ENCODE data around the gene MED28. TPM values are rescaled to one million over a fixed set of nuclear protein-coding genes. Genes with fewer than 3 reads are reported as not detected.
"Not testable (repeated sequence)": the region's sequence is repeated elsewhere in the genome, so short reads cannot be mapped to it uniquely, and the experiment has no call there.

The MED28 gene
- total RNA-seq, 4 donors from 2014 or later, result 11.8 to 22.8 (median 14.2) TPM

GRCh38 chr4:17654701-17655100 is 40.3 kb downstream of the MED28 start:
- 73% methylated on average over 8 of the region's 8 CpGs for WGBS
- no peak for DNase-seq (ENCODE audit: extremely low spot score)
- TF ChIP-seq POLR2A (IDR thresholded peaks at IDR 0.05; ENCODE audit: low read depth), result no peak
- no peak for TF ChIP-seq CTCF (IDR thresholded peaks at IDR 0.05)
- TF ChIP-seq POLR2AphosphoS5 (IDR thresholded peaks at IDR 0.05), result no peak
- no peak for TF ChIP-seq EP300 (IDR thresholded peaks at IDR 0.05)
- Histone ChIP-seq H3K9me3 (peaks cover 0 to 5% (median 0%) of the 10 kb centered on the region in 4 donors), H3K4me1 (no peaks in the 10 kb centered on the region), H3K4me3 (no peak overlapping the region), H3K36me3 (no peaks in the 10 kb centered on the region), H3K27ac (replicated peaks in 1 of 4) (no peak overlapping the region), H3K27me3 (peaks cover 0 to 11% (median 0%) of the 10 kb centered on the region in 4 donors)
- intact Hi-C loops (cut with DNase I), result no loop called here

GRCh38 chr4:17657090-17657489 is 42.6 kb downstream of the MED28 start:
- peak; percentile 64 for DNase-seq (ENCODE audit: extremely low spot score)
- WGBS, result 78% methylated on average over 1 of the region's 1 CpG
- no peaks in the 10 kb centered on the region for H3K4me1 ChIP-seq
- H3K27ac ChIP-seq (replicated peaks in 1 of 4), result no peak overlapping the region
- peaks cover 0 to 5% (median 0%) of the 10 kb centered on the region in 4 donors for H3K9me3 ChIP-seq
- H3K27me3 ChIP-seq, result peaks cover 0 to 4% (median 0%) of the 10 kb centered on the region in 4 donors
- no peak for TF ChIP-seq EP300 (IDR thresholded peaks at IDR 0.05)
- TF ChIP-seq POLR2A (IDR thresholded peaks at IDR 0.05; ENCODE audit: low read depth), result no peak
- no peak for TF ChIP-seq CTCF (IDR thresholded peaks at IDR 0.05)
- no peak for TF ChIP-seq POLR2AphosphoS5 (IDR thresholded peaks at IDR 0.05)
- intact Hi-C loops (cut with DNase I), result no loop called here
- H3K4me3 ChIP-seq, result no peak overlapping the region
- H3K36me3 ChIP-seq, result no peaks in the 10 kb centered on the region

GRCh38 chr4:17657849-17658248 is 43.4 kb downstream of the MED28 start:
- peaks cover 0 to 3% (median 0%) of the 10 kb centered on the region in 4 donors for H3K9me3 ChIP-seq
- no peak overlapping the region for H3K4me3 ChIP-seq
- H3K27ac ChIP-seq (replicated peaks in 1 of 4), result no peak overlapping the region
- H3K4me1 ChIP-seq, result no peaks in the 10 kb centered on the region
- peaks cover 0 to 4% (median 0%) of the 10 kb centered on the region in 4 donors for H3K27me3 ChIP-seq
- TF ChIP-seq POLR2AphosphoS5 (IDR thresholded peaks at IDR 0.05) (no peak), CTCF (IDR thresholded peaks at IDR 0.05) (no peak), POLR2A (IDR thresholded peaks at IDR 0.05; ENCODE audit: low read depth) (no peak), EP300 (IDR thresholded peaks at IDR 0.05) (no peak)
- peak; percentile 50 for DNase-seq (ENCODE audit: extremely low spot score)
- H3K36me3 ChIP-seq, result no peaks in the 10 kb centered on the region
- intact Hi-C loops (cut with DNase I), result no loop called here
- WGBS, result 87% methylated on average over 9 of the region's 9 CpGs

- DNase-seq (ENCODE audit: extremely low spot score); H3K27me3 ChIP-seq; H3K4me3 ChIP-seq; intact Hi-C loops (cut with DNase I); H3K36me3 ChIP-seq; H3K4me1 ChIP-seq; H3K9me3 ChIP-seq; H3K27ac ChIP-seq (replicated peaks in 1 of 4): not testable (repeated sequence)
- 96% methylated on average over 8 of the region's 8 CpGs for WGBS
Observed at GRCh38 chr4:17659196-17659595, 44.8 kb downstream of the MED28 start.

- intact Hi-C loops (cut with DNase I), result no loop called here
- 91% methylated on average over 3 of the region's 3 CpGs for WGBS
- DNase-seq (ENCODE audit: extremely low spot score), result no peak
- no peaks in the 10 kb centered on the region for H3K4me1 ChIP-seq
- H3K36me3 ChIP-seq, result no peaks in the 10 kb centered on the region
- H3K4me3 ChIP-seq, result no peak overlapping the region
- peaks cover 0 to 4% (median 0%) of the 10 kb centered on the region in 4 donors for H3K27me3 ChIP-seq
- TF ChIP-seq POLR2A (IDR thresholded peaks at IDR 0.05; ENCODE audit: low read depth) (no peak), POLR2AphosphoS5 (IDR thresholded peaks at IDR 0.05) (no peak), EP300 (IDR thresholded peaks at IDR 0.05) (no peak), CTCF (IDR thresholded peaks at IDR 0.05) (no peak)
- H3K27ac ChIP-seq (replicated peaks in 1 of 4), result no peak overlapping the region
- no peaks in the 10 kb centered on the region for H3K9me3 ChIP-seq
Observed at GRCh38 chr4:17662694-17663093, 48.3 kb downstream of the MED28 start.

Data from esophagus muscularis mucosa (tissue), 4 donors.